Uterus (tissue), 4 donors: ENCODE results near the gene DCC. TPM values are rescaled to one million over a fixed set of nuclear protein-coding genes. Genes with fewer than 3 reads are reported as not detected.

Source experiments
- DNase-seq, 2 donors: peaks; one replicate each; pipeline ENCODE4 v3.0.0-alpha.2; 2019 to 2020
- H3K27ac ChIP-seq, 2 donors: fragments of 200-600 bp; sonication (generic); 1 replicate in 1 of 2; 2 replicates in 1 of 2; pipeline ENCODE4 v1.5.1; 2016 to 2018
- H3K27me3 ChIP-seq, 2 donors: fragments of 200-600 bp; sonication (generic); one replicate each; pipeline ENCODE4 v1.5.1; 2018 to 2019; ENCODE audit warnings: control low read depth in 1 of 2
- H3K36me3 ChIP-seq, 2 donors: fragments of 200-600 bp; sonication (generic); one replicate each; pipeline ENCODE4 v1.5.1; 2019; ENCODE audit warnings: control low read depth in 1 of 2
- H3K4me1 ChIP-seq, 2 donors: fragments of 200-600 bp; sonication (generic); one replicate each; pipeline ENCODE4 v1.5.1; 2018 to 2019; ENCODE audit warnings: control low read depth in 1 of 2
- H3K4me3 ChIP-seq, 2 donors: fragments of 200-600 bp; sonication (generic); 1 replicate in 1 of 2; 2 replicates in 1 of 2; pipeline ENCODE4 v1.5.1; 2018 to 2019; ENCODE audit warnings: mild to moderate bottlenecking in 1 of 2
- H3K9me3 ChIP-seq, 2 donors: fragments of 200-600 bp; sonication (generic); one replicate each; pipeline ENCODE4 v1.5.1; 2019; ENCODE audit warnings: control low read depth in 1 of 2
- POLR2A ChIP-seq, 2 donors: fragments of 450-650 bp; IDR thresholded peaks; one replicate each; pipeline ENCODE4 v1.6.1; 2016; ENCODE audit warnings: antibody characterized with exemption in 2 of 2, mild to moderate bottlenecking in 1 of 2, moderate library complexity in 1 of 2
- intact Hi-C: fragments of 100-400 bp; cut with DNase I; formaldehyde crosslinking; loops from one replicate; pipeline ENCODE4 v1.15.1; 2023; ENCODE audit warnings: low total_unique reads
- total RNA-seq, 4 donors: library from RNA; depleted of rRNA in 3 of 4; stranded (reverse); fragments of >200 nt in 3 of 4; gene quantifications; one replicate each; pipeline versions ENCODE4 v1.1.0 to v1.2.4, GENCODE V29; 2014 to 2023
- TF ChIP-seq, protein P1 (sequence below), 4 experiments: fragments of 200-600 bp in 2 of 4; fragments of 450-650 bp in 2 of 4; sonication (generic) in 2 of 4; IDR thresholded peaks; one replicate each; pipeline ENCODE4 v1.5.1; 2016 to 2019; ENCODE audit warnings: antibody characterized with exemption in 4 of 4, mild to moderate bottlenecking in 2 of 4, moderate library complexity in 1 of 4
- donor health status: DM: yes; HTN: yes; CAD: no.

Gene DCC
- total RNA-seq, 4 donors from 2014 or later = 0.40 to 3.2 TPM; not detected in 2

DNA sequence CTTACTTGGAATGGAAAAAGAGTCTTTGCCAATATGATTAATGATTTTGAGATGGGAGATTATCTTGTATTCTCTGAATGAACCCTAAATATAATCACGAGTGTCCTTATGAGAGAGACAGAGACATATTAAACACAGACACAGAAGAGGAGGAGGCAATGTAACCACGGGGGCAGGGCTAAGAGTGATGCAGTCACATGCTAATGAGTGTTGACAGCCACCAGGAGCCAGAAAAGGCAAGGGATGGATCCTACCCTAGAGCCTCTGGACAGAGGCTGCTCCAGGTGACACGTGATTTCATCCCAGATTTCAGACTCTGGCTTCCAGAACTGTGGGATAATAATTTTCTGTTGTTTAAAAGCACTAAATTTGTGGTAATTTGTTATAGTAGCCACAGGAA is 1204.9 kb downstream of the DCC start:
- DNase-seq = no peak
- no peaks in the 10 kb centered on the region for H3K36me3 ChIP-seq
- H3K27me3 ChIP-seq = no peaks in the 10 kb centered on the region
- no peak overlapping the region for H3K4me3 ChIP-seq
- H3K9me3 ChIP-seq = no peaks in the 10 kb centered on the region
- intact Hi-C loops = no loop called here
- H3K27ac ChIP-seq = no peak overlapping the region
- H3K4me1 ChIP-seq = no peaks in the 10 kb centered on the region
- TF ChIP-seq, protein P1, sequence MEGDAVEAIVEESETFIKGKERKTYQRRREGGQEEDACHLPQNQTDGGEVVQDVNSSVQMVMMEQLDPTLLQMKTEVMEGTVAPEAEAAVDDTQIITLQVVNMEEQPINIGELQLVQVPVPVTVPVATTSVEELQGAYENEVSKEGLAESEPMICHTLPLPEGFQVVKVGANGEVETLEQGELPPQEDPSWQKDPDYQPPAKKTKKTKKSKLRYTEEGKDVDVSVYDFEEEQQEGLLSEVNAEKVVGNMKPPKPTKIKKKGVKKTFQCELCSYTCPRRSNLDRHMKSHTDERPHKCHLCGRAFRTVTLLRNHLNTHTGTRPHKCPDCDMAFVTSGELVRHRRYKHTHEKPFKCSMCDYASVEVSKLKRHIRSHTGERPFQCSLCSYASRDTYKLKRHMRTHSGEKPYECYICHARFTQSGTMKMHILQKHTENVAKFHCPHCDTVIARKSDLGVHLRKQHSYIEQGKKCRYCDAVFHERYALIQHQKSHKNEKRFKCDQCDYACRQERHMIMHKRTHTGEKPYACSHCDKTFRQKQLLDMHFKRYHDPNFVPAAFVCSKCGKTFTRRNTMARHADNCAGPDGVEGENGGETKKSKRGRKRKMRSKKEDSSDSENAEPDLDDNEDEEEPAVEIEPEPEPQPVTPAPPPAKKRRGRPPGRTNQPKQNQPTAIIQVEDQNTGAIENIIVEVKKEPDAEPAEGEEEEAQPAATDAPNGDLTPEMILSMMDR (IDR thresholded peaks at IDR 0.05) = no peak
- TF ChIP-seq POLR2A (IDR thresholded peaks at IDR 0.05) = no peak

DNA sequence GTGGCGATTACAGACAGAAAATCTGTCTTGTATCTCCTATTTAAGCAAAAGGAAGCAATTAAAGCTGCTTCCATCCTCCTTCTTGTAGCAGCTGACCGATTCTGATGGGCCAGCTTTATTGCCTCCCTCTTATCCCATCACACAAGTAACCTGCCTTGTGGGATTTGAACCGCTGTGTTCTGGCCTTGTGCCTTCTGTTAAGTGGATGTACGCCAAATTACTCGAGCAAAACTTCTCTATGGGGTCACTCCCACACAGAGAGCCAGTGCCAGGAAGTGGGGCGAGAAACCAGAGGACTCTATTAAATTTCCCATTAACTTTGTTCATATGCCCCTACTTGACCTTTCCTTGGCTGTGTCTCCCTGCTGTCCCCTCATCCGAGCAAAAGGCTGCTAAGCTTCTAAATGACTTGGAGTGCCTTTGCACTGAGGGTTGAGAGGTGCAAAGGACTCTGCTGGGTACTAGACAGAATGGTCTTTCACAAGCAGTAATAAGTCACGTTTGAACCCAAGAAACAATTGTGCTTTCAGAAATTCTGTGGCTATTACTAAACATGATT is 1212.0 kb downstream of the DCC start:
- H3K4me1 ChIP-seq = no peaks in the 10 kb centered on the region
- DNase-seq = no peak
- H3K4me3 ChIP-seq = no peak overlapping the region
- intact Hi-C loops = no loop called here
- TF ChIP-seq POLR2A (IDR thresholded peaks at IDR 0.05) = no peak
- TF ChIP-seq, protein P1 (IDR thresholded peaks at IDR 0.05) = no peak
- H3K9me3 ChIP-seq = no peaks in the 10 kb centered on the region
- H3K36me3 ChIP-seq = no peaks in the 10 kb centered on the region
- no peaks in the 10 kb centered on the region for H3K27me3 ChIP-seq
- H3K27ac ChIP-seq = no peak overlapping the region

DNA sequence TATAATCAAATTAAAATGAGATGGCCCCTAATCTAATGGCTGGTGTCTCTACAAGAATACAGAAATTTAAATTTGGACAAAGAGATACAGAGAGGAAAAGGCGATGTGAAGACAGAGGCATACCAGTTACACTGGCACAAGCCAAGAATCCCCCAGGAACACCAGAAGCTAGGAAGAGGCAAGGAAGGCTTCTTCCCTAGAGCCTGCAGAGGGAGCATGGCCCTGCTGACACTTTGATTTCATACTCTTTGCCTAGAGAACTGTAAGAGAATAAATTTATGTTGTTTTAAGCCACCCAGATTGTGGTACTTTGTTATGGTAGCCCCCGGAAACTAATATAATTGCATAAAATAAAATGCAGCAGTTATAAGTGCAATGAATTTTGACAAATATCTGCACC is 1213.0 kb downstream of the DCC start:
- intact Hi-C loops = no loop called here

DNA sequence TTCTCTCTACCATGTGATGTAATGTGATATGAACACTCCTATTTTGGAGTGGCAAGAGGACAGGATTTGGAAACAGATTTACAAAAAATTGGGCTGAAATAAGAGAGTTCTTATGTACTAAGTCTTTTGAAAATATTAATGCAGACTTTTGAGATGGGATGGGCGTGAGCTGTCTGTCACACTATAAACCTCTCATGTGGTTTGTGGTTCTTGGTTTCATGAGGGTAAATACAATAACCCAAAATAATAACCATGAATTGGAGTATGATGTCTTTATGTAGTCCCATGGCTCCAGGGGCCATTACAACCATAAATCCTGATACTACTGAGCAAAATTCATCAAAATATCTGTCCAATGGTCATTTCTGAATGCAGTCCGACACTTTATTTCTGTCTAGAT is 1216.5 kb downstream of the DCC start:
- intact Hi-C loops = no loop called here
- no peak for TF ChIP-seq POLR2A (IDR thresholded peaks at IDR 0.05)
- TF ChIP-seq, protein P1 (IDR thresholded peaks at IDR 0.05) = no peak
- no peak for DNase-seq

More for the DNA sequence above, 1213.0 kb downstream of the DCC start:
- Histone ChIP-seq H3K27ac (no peak overlapping the region), H3K9me3 (no peaks in the 10 kb centered on the region), H3K4me1 (no peaks in the 10 kb centered on the region), H3K36me3 (no peaks in the 10 kb centered on the region), H3K4me3 (no peak overlapping the region), H3K27me3 (no peaks in the 10 kb centered on the region)
- TF ChIP-seq, protein P1 (IDR thresholded peaks at IDR 0.05) = no peak
- no peak for TF ChIP-seq POLR2A (IDR thresholded peaks at IDR 0.05)
- no peak for DNase-seq

DNA sequence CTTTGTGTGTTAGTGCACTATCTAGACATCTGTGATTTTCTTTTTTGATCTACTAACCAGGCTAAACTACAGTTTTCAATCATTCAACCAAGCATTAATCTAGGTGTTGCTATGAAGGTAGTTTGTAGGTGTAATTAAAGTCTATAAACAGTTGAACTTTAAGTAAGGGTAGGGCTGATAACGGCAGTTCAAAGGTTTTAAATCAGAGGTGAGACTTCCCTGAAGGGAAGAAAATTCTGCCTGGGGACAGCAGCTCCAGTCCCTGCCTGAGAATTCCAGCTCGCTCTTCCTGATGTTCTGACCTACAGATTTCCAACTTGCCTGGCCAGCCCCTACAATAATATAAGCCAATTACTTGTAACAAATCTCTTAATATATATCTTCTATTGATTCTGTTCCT is 1220.5 kb downstream of the DCC start:
- H3K27me3 ChIP-seq = no peaks in the 10 kb centered on the region
- DNase-seq = no peak
- intact Hi-C loops = no loop called here
- no peaks in the 10 kb centered on the region for H3K4me1 ChIP-seq
- no peaks in the 10 kb centered on the region for H3K36me3 ChIP-seq
- H3K9me3 ChIP-seq = no peaks in the 10 kb centered on the region
- TF ChIP-seq, protein P1 (IDR thresholded peaks at IDR 0.05) = no peak
- TF ChIP-seq POLR2A (IDR thresholded peaks at IDR 0.05) = no peak
- no peak overlapping the region for H3K27ac ChIP-seq
- H3K4me3 ChIP-seq = no peak overlapping the region

More for the DNA sequence above, 1216.5 kb downstream of the DCC start:
- no peaks in the 10 kb centered on the region for H3K27me3 ChIP-seq
- H3K27ac ChIP-seq = no peak overlapping the region
- no peaks in the 10 kb centered on the region for H3K36me3 ChIP-seq
- no peak overlapping the region for H3K4me3 ChIP-seq
- no peaks in the 10 kb centered on the region for H3K9me3 ChIP-seq
- H3K4me1 ChIP-seq = no peaks in the 10 kb centered on the region
